Measurements from ENCODE around the gene HBM.

DNA sequence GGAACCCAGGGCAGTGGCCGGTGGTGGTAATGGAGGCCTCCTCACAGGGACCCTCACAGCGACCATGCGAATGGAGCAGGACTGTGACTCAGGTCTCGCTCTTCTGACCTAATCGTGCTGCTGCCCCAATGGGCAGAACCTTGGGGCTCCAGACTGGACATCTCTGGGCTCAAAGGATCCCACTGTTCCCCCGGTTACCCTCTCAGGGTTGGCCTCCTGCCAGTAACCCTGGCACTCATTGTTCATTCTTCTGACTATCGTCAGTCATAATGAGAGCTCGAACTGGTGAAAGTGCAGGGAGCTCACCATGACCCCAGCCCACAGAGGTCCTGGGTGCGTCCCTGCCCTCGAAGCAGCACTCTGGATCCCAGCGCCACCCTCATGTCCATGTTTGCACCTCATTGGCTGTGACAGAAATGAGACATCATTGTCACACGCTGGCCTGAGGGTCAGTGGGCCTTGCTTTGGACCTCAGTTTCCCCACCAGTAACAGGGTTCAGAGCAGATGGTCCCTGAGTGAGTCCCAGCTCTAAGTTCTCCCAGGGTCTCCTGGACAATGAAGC, 23.3 kb upstream of the HBM start:
- TF ChIP-seq, protein P1, sequence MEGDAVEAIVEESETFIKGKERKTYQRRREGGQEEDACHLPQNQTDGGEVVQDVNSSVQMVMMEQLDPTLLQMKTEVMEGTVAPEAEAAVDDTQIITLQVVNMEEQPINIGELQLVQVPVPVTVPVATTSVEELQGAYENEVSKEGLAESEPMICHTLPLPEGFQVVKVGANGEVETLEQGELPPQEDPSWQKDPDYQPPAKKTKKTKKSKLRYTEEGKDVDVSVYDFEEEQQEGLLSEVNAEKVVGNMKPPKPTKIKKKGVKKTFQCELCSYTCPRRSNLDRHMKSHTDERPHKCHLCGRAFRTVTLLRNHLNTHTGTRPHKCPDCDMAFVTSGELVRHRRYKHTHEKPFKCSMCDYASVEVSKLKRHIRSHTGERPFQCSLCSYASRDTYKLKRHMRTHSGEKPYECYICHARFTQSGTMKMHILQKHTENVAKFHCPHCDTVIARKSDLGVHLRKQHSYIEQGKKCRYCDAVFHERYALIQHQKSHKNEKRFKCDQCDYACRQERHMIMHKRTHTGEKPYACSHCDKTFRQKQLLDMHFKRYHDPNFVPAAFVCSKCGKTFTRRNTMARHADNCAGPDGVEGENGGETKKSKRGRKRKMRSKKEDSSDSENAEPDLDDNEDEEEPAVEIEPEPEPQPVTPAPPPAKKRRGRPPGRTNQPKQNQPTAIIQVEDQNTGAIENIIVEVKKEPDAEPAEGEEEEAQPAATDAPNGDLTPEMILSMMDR (IDR thresholded peaks at IDR 0.05; ENCODE audit: poor library complexity) = no peak
- TF ChIP-seq EZH2phosphoT487 (IDR thresholded peaks at IDR 0.05; ENCODE audit: low read depth, severe bottlenecking, unreplicated experiment) = no peak
- TF ChIP-seq EZH2 (IDR thresholded peaks at IDR 0.05; ENCODE audit: borderline replicate concordance) = no peak

All from hepatocyte (in vitro differentiated cells).